ENCODE results near the gene TAL1.

Gene TAL1

DNA sequence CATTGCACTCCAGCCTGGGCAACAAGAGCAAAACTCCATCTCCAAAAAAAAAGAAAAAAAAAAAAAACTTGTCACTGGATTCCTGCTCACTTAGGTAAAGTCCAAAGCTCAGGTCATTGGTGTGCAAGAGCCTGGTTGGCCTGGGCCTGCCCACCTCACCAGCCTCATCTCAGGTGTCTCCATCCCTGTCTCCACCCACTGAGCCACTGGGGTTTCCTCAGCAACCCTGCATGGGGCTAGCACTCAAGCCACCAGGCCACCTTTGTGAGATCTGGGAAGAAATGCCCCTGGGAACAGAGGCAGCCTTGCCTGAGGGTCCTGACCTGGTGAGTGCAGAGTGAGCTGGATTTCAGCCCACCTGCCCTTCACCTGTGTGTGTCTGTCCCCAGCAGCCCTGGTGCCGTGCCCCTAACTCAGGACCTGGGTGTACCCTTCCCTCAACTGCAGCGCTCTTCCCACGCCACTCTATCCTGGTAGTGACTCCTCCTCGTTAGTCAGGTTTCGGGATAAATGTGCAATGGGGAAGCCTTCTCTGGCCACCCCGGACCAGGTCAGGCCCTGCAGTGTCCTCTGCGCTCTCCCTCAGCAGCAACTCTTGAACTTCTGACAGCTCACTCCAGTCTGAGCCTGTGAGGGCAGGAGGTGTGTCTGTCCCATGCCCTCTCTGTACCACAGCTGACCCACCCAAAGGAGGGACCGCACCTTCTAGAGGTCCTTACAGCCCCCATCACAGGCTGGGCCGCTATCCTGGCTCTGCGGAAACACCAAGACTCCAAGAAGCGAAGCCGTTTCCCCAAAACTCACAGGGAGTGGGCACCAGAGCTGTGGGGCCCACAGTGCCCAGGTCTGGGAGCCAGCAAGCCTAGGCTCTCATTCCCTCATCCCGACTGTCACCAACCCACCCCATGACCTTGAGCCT lies 45.5 kb downstream of the TAL1 start:
- no peak overlapping the region for H3K9ac ChIP-seq (ENCODE audit: low read depth, low read length)
- no peaks in the 10 kb centered on the region; the same call in 1 of the 2 replicates for H3K4me1 ChIP-seq (ENCODE audit: insufficient read depth, low read length)
- no peaks in the 10 kb centered on the region for H3K36me3 ChIP-seq (ENCODE audit: insufficient read depth, low read length)
- 93% methylated on average over 13 of the region's 13 CpGs for WGBS
- no peaks in the 10 kb centered on the region for H3K9me3 ChIP-seq (ENCODE audit: insufficient read depth, low read depth, low read length)
- H3K27ac ChIP-seq (ENCODE audit: low read depth, low read length): no peak overlapping the region
- peaks cover 5% of the 10 kb centered on the region; the same call in 1 of the 2 replicates for H3K27me3 ChIP-seq (ENCODE audit: insufficient read depth, low read length)
- H3K4me3 ChIP-seq (ENCODE audit: low read length): no peak overlapping the region

DNA sequence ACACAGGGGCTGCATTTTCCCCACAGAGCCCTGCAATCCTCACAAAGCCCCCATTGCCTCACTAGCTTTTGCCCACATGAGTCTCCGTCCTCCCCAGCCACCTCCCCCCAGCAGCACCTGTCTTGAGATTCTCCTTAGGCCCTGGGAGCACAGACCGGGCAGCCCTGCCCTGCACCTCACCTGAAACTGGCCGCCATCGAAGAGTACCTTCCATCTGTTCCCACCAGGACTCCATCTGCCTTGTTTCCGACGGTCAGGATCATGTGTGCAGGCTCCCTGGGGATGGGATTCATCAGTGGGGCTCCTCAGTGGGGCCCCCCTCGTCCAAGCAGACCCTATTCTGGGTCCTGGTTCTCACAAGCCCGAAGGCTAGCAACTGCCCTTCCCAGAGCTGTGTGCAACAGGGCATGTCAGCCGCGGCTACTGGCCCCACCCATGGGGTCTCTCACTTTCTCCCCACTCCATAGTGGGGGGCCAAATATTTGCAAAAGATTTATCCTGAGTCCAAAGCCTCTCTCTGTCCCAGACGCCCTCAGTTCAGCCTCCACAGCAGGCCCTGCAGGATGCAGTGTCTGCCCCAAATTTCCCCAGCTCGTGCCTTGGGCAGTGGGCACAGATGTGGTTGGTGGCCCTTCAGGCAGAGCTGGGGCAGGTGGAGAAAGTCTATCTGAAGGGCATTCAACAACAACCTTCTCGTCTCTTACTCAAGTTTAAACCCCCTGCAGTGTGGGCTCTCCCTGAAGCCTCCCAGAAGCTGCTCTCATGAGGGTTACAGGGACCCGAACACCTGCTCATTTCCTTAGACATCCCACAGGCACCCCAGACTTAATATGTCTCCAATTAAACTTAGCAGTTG lies 47.0 kb downstream of the TAL1 start:
- peaks cover 20% of the 10 kb centered on the region for H3K27me3 ChIP-seq (ENCODE audit: insufficient read depth, low read length)
- H3K9me3 ChIP-seq (ENCODE audit: insufficient read depth, low read depth, low read length): no peaks in the 10 kb centered on the region
- H3K27ac ChIP-seq (ENCODE audit: low read depth, low read length): no peak overlapping the region
- H3K9ac ChIP-seq (ENCODE audit: low read depth, low read length): no peak overlapping the region
- H3K36me3 ChIP-seq (ENCODE audit: insufficient read depth, low read length): no peaks in the 10 kb centered on the region
- no peak overlapping the region for H3K4me3 ChIP-seq (ENCODE audit: low read length)
- H3K4me1 ChIP-seq (ENCODE audit: insufficient read depth, low read length): no peaks in the 10 kb centered on the region; the same call in 1 of the 2 replicates
- 88% methylated on average over 14 of the region's 14 CpGs for WGBS

DNA sequence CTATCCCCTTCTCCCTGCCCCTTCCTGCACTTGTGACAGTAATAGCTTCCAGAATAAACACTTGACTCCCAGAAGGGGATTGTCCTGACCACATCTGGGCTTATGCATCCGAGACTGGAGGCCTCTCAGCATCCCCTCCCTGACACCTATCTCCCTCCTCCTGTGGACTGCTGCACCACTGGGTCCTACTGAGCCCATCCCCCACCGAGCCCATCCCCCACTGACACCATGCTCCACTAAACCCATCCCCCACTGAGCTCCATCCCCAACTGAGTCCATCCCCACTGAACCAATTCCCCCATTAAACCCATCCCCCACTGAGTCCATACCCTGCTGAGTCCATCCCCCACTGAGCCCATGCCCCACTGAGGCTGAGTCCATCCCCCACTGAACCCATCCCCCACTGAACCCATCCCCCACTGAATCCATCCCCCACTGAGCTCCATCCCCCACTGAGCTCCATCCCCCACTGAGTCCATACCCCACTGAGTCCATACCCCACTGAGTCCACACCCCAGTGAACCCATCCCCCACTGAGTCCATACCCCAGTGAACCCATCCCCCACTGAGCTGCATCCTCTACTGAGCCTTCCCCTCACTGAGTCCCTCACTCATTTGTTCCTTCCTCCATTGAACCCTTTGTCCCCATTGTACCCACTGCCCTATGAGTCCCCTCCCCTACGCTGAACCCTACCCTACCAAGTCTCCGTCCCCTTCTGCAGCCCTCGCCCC lies 47.8 kb downstream of the TAL1 start:
- H3K4me1 ChIP-seq (ENCODE audit: insufficient read depth, low read length): no peaks in the 10 kb centered on the region
- H3K9ac ChIP-seq (ENCODE audit: low read depth, low read length): no peak overlapping the region
- 89% methylated on average over 5 of the region's 5 CpGs for WGBS
- H3K27ac ChIP-seq (ENCODE audit: low read depth, low read length): no peak overlapping the region
- no peaks in the 10 kb centered on the region for H3K9me3 ChIP-seq (ENCODE audit: insufficient read depth, low read depth, low read length)
- H3K36me3 ChIP-seq (ENCODE audit: insufficient read depth, low read length): no peaks in the 10 kb centered on the region
- H3K4me3 ChIP-seq (ENCODE audit: low read length): no peak overlapping the region
- H3K27me3 ChIP-seq (ENCODE audit: insufficient read depth, low read length): peaks cover 27% of the 10 kb centered on the region

DNA sequence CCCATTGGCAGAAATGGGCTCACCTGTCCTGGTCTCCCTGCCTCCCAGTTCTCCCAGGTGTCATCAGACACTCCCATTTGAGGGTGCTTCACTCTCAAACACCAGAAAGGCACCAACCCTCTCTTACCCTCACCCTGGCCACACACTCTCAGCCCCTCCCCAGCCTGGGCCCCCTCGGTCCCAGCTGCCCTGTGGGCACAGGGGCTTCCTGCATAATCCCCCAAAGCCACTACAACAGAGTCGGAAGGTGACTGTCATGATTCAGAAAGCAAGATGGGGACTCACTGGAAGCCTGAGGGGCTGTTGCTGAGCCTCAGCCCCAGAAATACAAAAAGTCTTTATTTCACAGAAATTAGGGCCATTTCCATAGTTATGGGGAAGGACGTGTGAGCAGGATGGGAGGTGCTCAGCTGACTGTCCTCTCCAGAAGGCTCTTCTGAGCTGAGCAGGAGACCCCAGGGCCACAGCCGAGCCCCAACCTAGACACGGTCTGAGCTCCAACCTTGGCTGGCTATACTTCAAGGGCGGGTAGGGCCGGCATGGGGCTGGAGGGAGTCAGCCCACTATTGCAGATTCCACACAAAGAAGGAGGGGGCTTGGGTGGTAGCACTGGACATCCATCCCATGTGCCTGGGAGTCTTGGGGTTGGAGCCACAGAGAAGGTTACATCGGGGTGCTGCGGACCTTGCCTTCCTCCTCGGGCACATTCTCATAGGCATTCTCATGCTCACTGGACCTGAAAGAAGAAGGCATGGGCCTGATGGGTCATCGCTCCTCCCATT lies 48.5 kb downstream of the TAL1 start:
- Histone ChIP-seq H3K4me1 (ENCODE audit: insufficient read depth, low read length) (peaks cover 2% of the 10 kb centered on the region; the same call in 1 of the 2 replicates), H3K9me3 (ENCODE audit: insufficient read depth, low read depth, low read length) (no peaks in the 10 kb centered on the region), H3K36me3 (ENCODE audit: insufficient read depth, low read length) (no peaks in the 10 kb centered on the region), H3K27me3 (ENCODE audit: insufficient read depth, low read length) (peaks cover 28% of the 10 kb centered on the region), H3K9ac (ENCODE audit: low read depth, low read length) (no peak overlapping the region), H3K27ac (ENCODE audit: low read depth, low read length) (no peak overlapping the region), H3K4me3 (ENCODE audit: low read length) (no peak overlapping the region)
- 87% methylated on average over 11 of the region's 11 CpGs for WGBS

DNA sequence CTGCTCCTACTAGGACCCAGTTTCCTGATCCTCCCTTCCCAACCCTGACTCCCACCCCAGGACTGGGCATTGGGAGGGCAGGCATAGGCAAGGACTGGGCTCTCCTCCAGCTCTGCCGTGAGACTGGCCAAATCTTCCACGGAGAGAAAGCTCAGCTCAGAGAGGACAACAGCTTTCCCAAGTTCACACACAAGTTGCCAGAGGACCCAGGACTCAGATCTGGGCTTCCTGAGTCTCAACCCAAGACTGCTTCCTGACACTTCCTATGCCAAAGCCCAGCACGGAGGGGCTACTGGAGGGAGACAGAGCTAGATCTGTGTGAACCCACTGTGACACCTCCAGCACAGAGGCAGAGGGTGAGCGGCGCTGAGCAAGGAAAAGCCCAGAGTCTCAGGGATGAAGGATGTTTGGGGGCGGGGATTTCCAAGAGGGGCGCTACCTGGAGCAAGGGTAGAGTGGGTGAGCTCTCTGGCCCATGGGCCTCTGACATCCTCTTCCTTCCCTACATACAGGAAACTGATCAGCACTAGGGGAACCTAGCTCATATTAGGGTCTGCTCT lies 49.3 kb downstream of the TAL1 start:
- no peaks in the 10 kb centered on the region for H3K9me3 ChIP-seq (ENCODE audit: insufficient read depth, low read depth, low read length)
- no peaks in the 10 kb centered on the region for H3K36me3 ChIP-seq (ENCODE audit: insufficient read depth, low read length)
- H3K27ac ChIP-seq (ENCODE audit: low read depth, low read length): no peak overlapping the region
- H3K4me3 ChIP-seq (ENCODE audit: low read length): no peak overlapping the region
- peaks cover 28% of the 10 kb centered on the region for H3K27me3 ChIP-seq (ENCODE audit: insufficient read depth, low read length)
- WGBS: 82% methylated on average over 7 of the region's 7 CpGs
- H3K4me1 ChIP-seq (ENCODE audit: insufficient read depth, low read length): peaks cover 2% of the 10 kb centered on the region; the same call in 1 of the 2 replicates
- H3K9ac ChIP-seq (ENCODE audit: low read depth, low read length): no peak overlapping the region

GRCh38 chr1:47181955-47182675 lies 49.9 kb downstream of the TAL1 start:
- peaks cover 2% of the 10 kb centered on the region; the same call in 1 of the 2 replicates for H3K4me1 ChIP-seq (ENCODE audit: insufficient read depth, low read length)
- H3K27me3 ChIP-seq (ENCODE audit: insufficient read depth, low read length): peaks cover 28% of the 10 kb centered on the region
- H3K36me3 ChIP-seq (ENCODE audit: insufficient read depth, low read length): no peaks in the 10 kb centered on the region
- 82% methylated on average over 6 of the region's 7 CpGs for WGBS
- no peaks in the 10 kb centered on the region for H3K9me3 ChIP-seq (ENCODE audit: insufficient read depth, low read depth, low read length)
- H3K4me3 ChIP-seq (ENCODE audit: low read length): no peak overlapping the region
- H3K27ac ChIP-seq (ENCODE audit: low read depth, low read length): no peak overlapping the region
- H3K9ac ChIP-seq (ENCODE audit: low read depth, low read length): no peak overlapping the region

GRCh38 chr1:47181095-47181954 lies 50.7 kb downstream of the TAL1 start:
- Histone ChIP-seq H3K9me3 (ENCODE audit: insufficient read depth, low read depth, low read length) (no peaks in the 10 kb centered on the region), H3K4me1 (ENCODE audit: insufficient read depth, low read length) (peaks cover 2% of the 10 kb centered on the region; the same call in 1 of the 2 replicates), H3K9ac (ENCODE audit: low read depth, low read length) (no peak overlapping the region), H3K27ac (ENCODE audit: low read depth, low read length) (no peak overlapping the region), H3K36me3 (ENCODE audit: insufficient read depth, low read length) (no peaks in the 10 kb centered on the region), H3K4me3 (ENCODE audit: low read length) (no peak overlapping the region), H3K27me3 (ENCODE audit: insufficient read depth, low read length) (peaks cover 28% of the 10 kb centered on the region)
- WGBS: 63% methylated on average over 18 of the region's 18 CpGs

GRCh38 chr1:47180603-47181094 lies 51.4 kb downstream of the TAL1 start:
- no peak overlapping the region for H3K27ac ChIP-seq (ENCODE audit: low read depth, low read length)
- peaks cover 2% of the 10 kb centered on the region; the same call in 1 of the 2 replicates for H3K4me1 ChIP-seq (ENCODE audit: insufficient read depth, low read length)
- WGBS: 75% methylated on average over 3 of the region's 3 CpGs
- H3K36me3 ChIP-seq (ENCODE audit: insufficient read depth, low read length): no peaks in the 10 kb centered on the region
- no peaks in the 10 kb centered on the region for H3K9me3 ChIP-seq (ENCODE audit: insufficient read depth, low read depth, low read length)
- no peak overlapping the region for H3K9ac ChIP-seq (ENCODE audit: low read depth, low read length)
- no peak overlapping the region for H3K4me3 ChIP-seq (ENCODE audit: low read length)
- peaks cover 28% of the 10 kb centered on the region for H3K27me3 ChIP-seq (ENCODE audit: insufficient read depth, low read length)

DNA sequence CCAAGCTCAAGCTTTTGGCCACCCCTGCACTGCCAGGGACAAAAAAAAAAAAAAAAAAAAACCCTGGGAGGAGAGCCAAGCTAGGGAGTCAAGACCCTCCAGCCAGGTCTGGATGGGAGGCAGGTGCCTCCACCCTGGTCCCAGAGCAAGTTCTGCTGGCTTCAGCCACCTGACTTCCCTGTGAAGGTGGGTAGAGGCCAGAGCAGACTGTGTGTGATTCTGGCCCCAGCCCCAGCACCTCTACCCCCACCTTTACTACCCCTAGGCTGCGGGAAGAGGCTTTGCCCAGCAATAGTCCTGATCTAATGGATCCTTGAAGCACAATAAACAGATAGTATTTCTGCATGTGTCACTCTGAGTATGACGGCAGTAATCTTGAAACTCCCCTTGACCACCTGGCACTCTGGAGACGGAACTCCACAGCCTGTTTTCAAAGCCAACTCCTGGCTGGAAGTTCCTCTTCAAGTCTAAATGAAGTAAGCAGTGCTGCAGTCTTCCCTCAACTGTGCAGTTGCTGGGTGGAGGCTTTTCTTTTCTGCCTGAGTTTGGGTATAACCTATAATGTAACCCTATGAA lies 51.9 kb downstream of the TAL1 start:
- H3K9ac ChIP-seq (ENCODE audit: low read depth, low read length): no peak overlapping the region
- no peak overlapping the region for H3K27ac ChIP-seq (ENCODE audit: low read depth, low read length)
- no peak overlapping the region for H3K4me3 ChIP-seq (ENCODE audit: low read length)

More for the DNA sequence above, 51.9 kb downstream of the TAL1 start:
- peaks cover 2% of the 10 kb centered on the region; the same call in 1 of the 2 replicates for H3K4me1 ChIP-seq (ENCODE audit: insufficient read depth, low read length)
- no peaks in the 10 kb centered on the region for H3K36me3 ChIP-seq (ENCODE audit: insufficient read depth, low read length)
- WGBS: 89% methylated on average over 3 of the region's 3 CpGs
- peaks cover 28% of the 10 kb centered on the region for H3K27me3 ChIP-seq (ENCODE audit: insufficient read depth, low read length)
- no peaks in the 10 kb centered on the region for H3K9me3 ChIP-seq (ENCODE audit: insufficient read depth, low read depth, low read length)
